Chondrocyte (in vitro differentiated cells): ENCODE measurements around the gene ATF7. TPM values are rescaled to one million over a fixed set of nuclear protein-coding genes. Genes with fewer than 3 reads are reported as not detected.
"Not testable (repeated sequence)": the region's sequence is repeated elsewhere in the genome, so short reads cannot be mapped to it uniquely, and the experiment has no call there.

Experiments
- DNase-seq: peaks from one replicate; pipeline ENCODE4 v3.0.0; 2021; ENCODE audit warnings: mixed read lengths, low spot score
- H3K27ac Mint-ChIP-seq: one replicate; pipeline ENCODE4 v1.8.0; 2021; ENCODE audit warnings: mild to moderate bottlenecking, moderate library complexity, mixed read lengths; ENCODE audit not compliant: unreplicated experiment
- H3K27me3 Mint-ChIP-seq: 2 replicates; pipeline ENCODE4 v1.8.0; 2021; ENCODE audit warnings: low read depth, mixed read lengths
- H3K36me3 Mint-ChIP-seq: 2 replicates; pipeline ENCODE4 v1.8.0; 2021; ENCODE audit warnings: low read depth, mixed read lengths
- H3K4me1 Mint-ChIP-seq: 2 replicates; pipeline ENCODE4 v1.8.0; 2021; ENCODE audit warnings: low read depth, mild to moderate bottlenecking, mixed read lengths
- H3K4me3 Mint-ChIP-seq: one replicate; pipeline ENCODE4 v1.8.0; 2021; ENCODE audit warnings: mild to moderate bottlenecking, moderate library complexity, mixed read lengths; ENCODE audit not compliant: unreplicated experiment
- H3K9me3 Mint-ChIP-seq: 2 replicates; pipeline ENCODE4 v1.8.0; 2021; ENCODE audit warnings: low read depth, mixed read lengths
- CTCF ChIP-seq: fragments of 200-600 bp; sonication (generic); IDR thresholded peaks from 2 replicates; pipeline ENCODE4 v1.5.0; 2021; ENCODE audit warnings: antibody characterized with exemption, mild to moderate bottlenecking, moderate library complexity
- total RNA-seq: library from RNA; stranded (reverse); gene quantifications from 3 replicates; pipeline ENCODE4 v1.2.1, GENCODE V29; 2021

Gene ATF7
- total RNA-seq, 1 donor from 2014 or later, result 44.4 TPM

- no peak for DNase-seq
- H3K4me1 Mint-ChIP-seq, result peaks cover 25% of the 10 kb centered on the region
- H3K9me3 Mint-ChIP-seq, result no peaks in the 10 kb centered on the region
- no peak overlapping the region for H3K27ac Mint-ChIP-seq
- no peak for TF ChIP-seq CTCF
- H3K27me3 Mint-ChIP-seq, result no peaks in the 10 kb centered on the region
- no peak overlapping the region for H3K4me3 Mint-ChIP-seq
- peaks cover 1% of the 10 kb centered on the region for H3K36me3 Mint-ChIP-seq
Measured at GRCh38 chr12:53613821-53614220, 12.4 kb downstream of the ATF7 start.

DNA sequence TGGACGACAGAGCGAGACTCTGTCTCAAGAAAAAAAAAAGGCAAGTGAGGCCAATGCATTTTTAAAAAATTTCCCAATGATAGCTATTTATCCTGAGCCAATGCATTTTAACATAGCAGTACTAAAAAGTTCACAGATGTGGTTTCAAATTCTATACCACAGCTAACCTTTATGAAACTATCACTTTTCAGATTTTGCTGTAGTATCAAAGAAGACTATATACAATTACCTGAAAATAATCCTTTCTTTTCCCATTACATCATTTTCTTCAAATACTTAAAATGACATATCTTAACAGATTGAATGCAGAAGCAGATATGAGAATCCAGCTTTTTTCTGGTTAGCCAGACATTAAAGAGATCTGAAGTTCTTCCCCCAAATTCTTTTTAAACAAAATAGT is 13.2 kb downstream of the ATF7 start:
- H3K4me1 Mint-ChIP-seq, result peaks cover 17% of the 10 kb centered on the region
- H3K9me3 Mint-ChIP-seq, result no peaks in the 10 kb centered on the region
- DNase-seq, result no peak
- TF ChIP-seq CTCF, result no peak
- H3K27me3 Mint-ChIP-seq, result no peaks in the 10 kb centered on the region
- no peak overlapping the region for H3K4me3 Mint-ChIP-seq
- no peak overlapping the region for H3K27ac Mint-ChIP-seq
- H3K36me3 Mint-ChIP-seq, result peaks cover 1% of the 10 kb centered on the region

- Mint-ChIP-seq H3K27ac (no peak overlapping the region), H3K4me1 (peaks cover 12% of the 10 kb centered on the region), H3K9me3 (no peaks in the 10 kb centered on the region), H3K27me3 (no peaks in the 10 kb centered on the region), H3K36me3 (peaks cover 1% of the 10 kb centered on the region), H3K4me3 (no peak overlapping the region)
- no peak for DNase-seq
- no peak for TF ChIP-seq CTCF
Measured at GRCh38 chr12:53611304-53611703, 14.9 kb downstream of the ATF7 start.

DNA sequence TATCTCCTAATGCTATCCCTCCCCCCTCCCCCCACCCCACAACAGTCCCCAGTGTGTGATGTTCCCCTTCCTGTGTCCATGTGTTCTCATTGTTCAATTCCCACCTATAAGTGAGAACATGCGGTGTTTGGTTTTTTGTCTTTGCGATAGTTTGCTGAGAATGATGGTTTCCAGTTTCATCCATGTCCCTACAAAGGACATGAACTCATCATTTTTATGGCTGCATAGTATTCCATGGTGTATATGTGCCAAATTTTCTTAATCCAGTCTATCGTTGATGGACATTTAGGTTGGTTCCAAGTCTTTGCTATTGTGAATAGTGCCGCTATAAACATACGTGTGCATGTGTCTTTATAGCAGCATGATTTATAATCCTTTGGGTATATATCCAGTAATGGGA is 19.5 kb downstream of the ATF7 start:
- not testable (repeated sequence) for H3K36me3 Mint-ChIP-seq, H3K4me3 Mint-ChIP-seq, H3K9me3 Mint-ChIP-seq, DNase-seq, H3K27me3 Mint-ChIP-seq, H3K27ac Mint-ChIP-seq
- peaks cover 16% of the 10 kb centered on the region for H3K4me1 Mint-ChIP-seq

DNA sequence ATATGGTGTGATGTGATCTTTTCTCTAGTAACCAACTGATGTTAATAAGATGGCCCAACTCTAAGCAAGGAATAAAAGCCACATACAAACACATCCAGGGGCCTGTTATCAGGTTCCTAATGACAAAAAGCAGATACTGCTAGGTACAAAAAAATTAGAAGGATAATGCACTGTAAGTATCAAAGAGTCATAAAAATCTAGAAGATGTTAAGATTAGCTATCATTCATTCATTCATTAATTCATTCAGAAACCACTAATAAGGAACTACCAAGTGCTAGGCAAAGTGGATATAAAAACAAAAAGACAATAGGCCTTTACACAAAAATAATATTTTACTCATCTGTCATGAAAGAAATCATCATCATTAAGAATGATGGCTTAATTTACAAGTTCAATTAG is 21.6 kb downstream of the ATF7 start:
- H3K4me1 Mint-ChIP-seq, result peaks cover 16% of the 10 kb centered on the region
- no peak for DNase-seq
- H3K4me3 Mint-ChIP-seq, result no peak overlapping the region
- TF ChIP-seq CTCF, result no peak
- H3K27ac Mint-ChIP-seq, result no peak overlapping the region
- H3K9me3 Mint-ChIP-seq, result no peaks in the 10 kb centered on the region
- H3K27me3 Mint-ChIP-seq, result no peaks in the 10 kb centered on the region
- H3K36me3 Mint-ChIP-seq, result peaks cover 3% of the 10 kb centered on the region

DNA sequence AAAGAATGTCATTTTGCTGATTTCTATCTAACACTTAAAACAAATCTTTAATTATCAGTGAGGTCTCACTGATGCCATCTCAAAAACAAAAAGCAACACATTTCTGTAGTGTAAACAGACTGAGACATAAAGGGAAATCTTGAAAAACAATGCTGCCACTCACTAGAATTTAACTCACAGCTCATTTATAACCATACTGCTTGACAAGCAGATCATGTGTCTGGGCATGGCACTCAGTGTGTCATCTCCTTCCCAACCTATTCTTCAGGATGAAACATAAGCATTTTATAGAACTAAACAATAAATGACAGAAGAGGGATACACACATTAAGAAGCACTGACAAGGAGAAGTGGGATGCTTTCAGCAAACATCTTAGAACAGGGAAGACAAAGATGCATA is 22.4 kb downstream of the ATF7 start:
- DNase-seq, result no peak
- no peak for TF ChIP-seq CTCF
- no peak overlapping the region for H3K4me3 Mint-ChIP-seq
- H3K27ac Mint-ChIP-seq, result no peak overlapping the region
- H3K4me1 Mint-ChIP-seq, result peaks cover 16% of the 10 kb centered on the region
- H3K27me3 Mint-ChIP-seq, result no peaks in the 10 kb centered on the region
- peaks cover 4% of the 10 kb centered on the region for H3K36me3 Mint-ChIP-seq
- no peaks in the 10 kb centered on the region for H3K9me3 Mint-ChIP-seq
